ENCODE measurements around the gene ACOT2. TPM values are rescaled to one million over a fixed set of nuclear protein-coding genes. Genes with fewer than 3 reads are reported as not detected.
"Not testable (repeated sequence)": the region's sequence is repeated elsewhere in the genome, so short reads cannot be mapped to it uniquely, and the experiment has no call there.

ACOT2 gene
- total RNA-seq, 3 donors from 2014 or later (not counting 1 experiment from before 2014, with no cell fraction given), result 16.3 to 19.2 (median 17.4) TPM

DNA sequence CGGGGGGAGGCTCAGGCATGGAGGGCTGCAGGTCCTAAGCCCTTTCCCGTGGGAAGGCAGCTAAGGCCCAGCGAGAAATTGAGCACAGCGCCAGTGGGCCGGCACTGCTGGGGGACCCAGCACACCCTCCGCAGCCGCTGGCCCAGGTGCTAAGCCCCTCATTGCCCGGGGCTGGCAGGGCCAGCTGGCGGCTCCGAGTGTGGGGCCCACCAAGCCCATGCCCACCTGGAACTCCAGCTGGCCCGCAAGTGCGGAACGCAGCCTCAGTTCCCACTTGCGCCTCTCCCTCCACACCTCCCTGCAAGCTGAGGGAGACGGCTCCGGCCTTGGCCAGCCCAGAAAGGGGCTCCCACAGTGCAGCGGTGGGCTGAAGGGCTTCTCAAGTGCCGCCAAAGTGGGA, 2.6 kb upstream of the ACOT2 start:
- ATAC-seq; H3K4me3 Mint-ChIP-seq; H3K4me3 ChIP-seq (ENCODE audit: low read length); H3K27ac ChIP-seq (ENCODE audit: low read length); intact Hi-C loops (cut with micrococcal nuclease); H3K27ac Mint-ChIP-seq; H3K9me3 ChIP-seq (ENCODE audit: control insufficient read depth, insufficient read depth, low read length); H3K27me3 ChIP-seq (ENCODE audit: control insufficient read depth, insufficient read depth, low read length); H3K36me3 Mint-ChIP-seq; H3K36me3 ChIP-seq (ENCODE audit: control insufficient read depth, insufficient read depth, low read length); H3K9me3 Mint-ChIP-seq; DNase-seq; H3K27me3 Mint-ChIP-seq (ENCODE audit: low read depth in 2 of 2): not testable (repeated sequence)
- H3K4me1 Mint-ChIP-seq, result peaks cover 29 to 46% of the 10 kb centered on the region in 2 donors
- H3K4me1 ChIP-seq (ENCODE audit: control insufficient read depth, insufficient read depth, low read length), result peaks cover 45% of the 10 kb centered on the region
- 96% methylated on average over 18 of the region's 18 CpGs for WGBS (ENCODE audit: insufficient coverage)

DNA sequence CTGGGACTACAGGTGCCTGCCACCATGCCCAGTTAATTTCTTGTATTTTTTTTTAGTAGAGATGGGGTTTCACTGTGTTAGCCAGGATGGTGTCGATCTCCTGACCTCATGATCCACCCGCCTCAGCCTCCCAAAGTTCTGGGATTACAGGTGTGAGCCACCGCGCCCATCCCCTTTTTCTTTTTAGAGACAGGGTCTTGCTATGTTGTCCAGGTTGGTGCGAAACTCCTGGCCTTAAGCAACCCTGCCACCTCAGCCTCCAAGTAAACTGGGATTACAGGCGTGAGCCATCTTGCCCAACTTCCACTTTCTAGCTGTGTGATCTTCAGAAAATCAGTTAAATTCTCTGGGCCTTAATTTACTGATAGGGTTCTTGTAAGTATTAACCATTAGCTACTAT, 2.1 kb upstream of the ACOT2 start:
- Mint-ChIP-seq H3K4me1 (peaks cover 29 to 46% of the 10 kb centered on the region in 2 donors), H3K27ac (peak overlapping the region; percentile 92 to 94), H3K4me3 (peak overlapping the region; percentile 28)
- over 99% methylated on average over 6 of the region's 6 CpGs for WGBS (ENCODE audit: insufficient coverage)
- DNase-seq; ATAC-seq; H3K9me3 Mint-ChIP-seq; H3K27ac ChIP-seq (ENCODE audit: low read length); H3K36me3 Mint-ChIP-seq; H3K9me3 ChIP-seq (ENCODE audit: control insufficient read depth, insufficient read depth, low read length); intact Hi-C loops (cut with micrococcal nuclease); H3K27me3 ChIP-seq (ENCODE audit: control insufficient read depth, insufficient read depth, low read length); H3K4me3 ChIP-seq (ENCODE audit: low read length); H3K27me3 Mint-ChIP-seq (ENCODE audit: low read depth in 2 of 2); H3K36me3 ChIP-seq (ENCODE audit: control insufficient read depth, insufficient read depth, low read length): not testable (repeated sequence)
- peaks cover 45% of the 10 kb centered on the region for H3K4me1 ChIP-seq (ENCODE audit: control insufficient read depth, insufficient read depth, low read length)

GRCh38 chr14:73567358-73567757, 1.7 kb upstream of the ACOT2 start:
- intact Hi-C loops (cut with micrococcal nuclease), result no loop called here

GRCh38 chr14:73567951-73568885, 795 bp upstream of the ACOT2 start:
- Histone ChIP-seq H3K27me3 (ENCODE audit: control insufficient read depth, insufficient read depth, low read length) (no peaks in the 10 kb centered on the region), H3K9me3 (ENCODE audit: control insufficient read depth, insufficient read depth, low read length) (no peaks in the 10 kb centered on the region), H3K36me3 (ENCODE audit: control insufficient read depth, insufficient read depth, low read length) (no peaks in the 10 kb centered on the region), H3K4me3 (ENCODE audit: low read length) (peak overlapping the region; percentile 66), H3K27ac (ENCODE audit: low read length) (peak overlapping the region; percentile 92), H3K4me1 (ENCODE audit: control insufficient read depth, insufficient read depth, low read length) (peaks cover 45% of the 10 kb centered on the region)
- Mint-ChIP-seq H3K9me3 (no peaks in the 10 kb centered on the region), H3K4me1 (peaks cover 29 to 46% of the 10 kb centered on the region in 2 donors), H3K4me3 (peak overlapping the region; percentile 93), H3K27me3 (ENCODE audit: low read depth in 2 of 2) (no peaks in the 10 kb centered on the region), H3K36me3 (no peaks in the 10 kb centered on the region), H3K27ac (peak overlapping the region; percentile 92 to 94)
- intact Hi-C loops (cut with micrococcal nuclease), result loop anchor here (2.0 kb wide), 1 partner anchor 77 kb away; the partner anchor contains the start of gene RIOX1
- TF ChIP-seq, protein P1, sequence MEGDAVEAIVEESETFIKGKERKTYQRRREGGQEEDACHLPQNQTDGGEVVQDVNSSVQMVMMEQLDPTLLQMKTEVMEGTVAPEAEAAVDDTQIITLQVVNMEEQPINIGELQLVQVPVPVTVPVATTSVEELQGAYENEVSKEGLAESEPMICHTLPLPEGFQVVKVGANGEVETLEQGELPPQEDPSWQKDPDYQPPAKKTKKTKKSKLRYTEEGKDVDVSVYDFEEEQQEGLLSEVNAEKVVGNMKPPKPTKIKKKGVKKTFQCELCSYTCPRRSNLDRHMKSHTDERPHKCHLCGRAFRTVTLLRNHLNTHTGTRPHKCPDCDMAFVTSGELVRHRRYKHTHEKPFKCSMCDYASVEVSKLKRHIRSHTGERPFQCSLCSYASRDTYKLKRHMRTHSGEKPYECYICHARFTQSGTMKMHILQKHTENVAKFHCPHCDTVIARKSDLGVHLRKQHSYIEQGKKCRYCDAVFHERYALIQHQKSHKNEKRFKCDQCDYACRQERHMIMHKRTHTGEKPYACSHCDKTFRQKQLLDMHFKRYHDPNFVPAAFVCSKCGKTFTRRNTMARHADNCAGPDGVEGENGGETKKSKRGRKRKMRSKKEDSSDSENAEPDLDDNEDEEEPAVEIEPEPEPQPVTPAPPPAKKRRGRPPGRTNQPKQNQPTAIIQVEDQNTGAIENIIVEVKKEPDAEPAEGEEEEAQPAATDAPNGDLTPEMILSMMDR (IDR thresholded peaks at IDR 0.05), result no peak
- ATAC-seq (no peak), DNase-seq (peak in 1 of 2 donors; percentile 45)
- WGBS (ENCODE audit: insufficient coverage), result 88% methylated on average over 14 of the region's 16 CpGs

More at GRCh38 chr14:73567358-73567757, 1.7 kb upstream of the ACOT2 start:
- Histone ChIP-seq H3K27me3 (ENCODE audit: control insufficient read depth, insufficient read depth, low read length) (no peaks in the 10 kb centered on the region), H3K4me1 (ENCODE audit: control insufficient read depth, insufficient read depth, low read length) (peaks cover 45% of the 10 kb centered on the region), H3K27ac (ENCODE audit: low read length) (no peak overlapping the region), H3K9me3 (ENCODE audit: control insufficient read depth, insufficient read depth, low read length) (no peaks in the 10 kb centered on the region), H3K36me3 (ENCODE audit: control insufficient read depth, insufficient read depth, low read length) (no peaks in the 10 kb centered on the region), H3K4me3 (ENCODE audit: low read length) (no peak overlapping the region)
- Mint-ChIP-seq H3K36me3 (no peaks in the 10 kb centered on the region), H3K27me3 (ENCODE audit: low read depth in 2 of 2) (no peaks in the 10 kb centered on the region), H3K27ac (peak overlapping the region; percentile 92 to 94), H3K4me3 (no peak overlapping the region), H3K4me1 (peaks cover 29 to 46% of the 10 kb centered on the region in 2 donors), H3K9me3 (no peaks in the 10 kb centered on the region)
- TF ChIP-seq, protein P1 (IDR thresholded peaks at IDR 0.05), result no peak
- ATAC-seq (no peak), DNase-seq (no peak)
- 97% methylated on average over 7 of the region's 7 CpGs for WGBS (ENCODE audit: insufficient coverage)

DNA sequence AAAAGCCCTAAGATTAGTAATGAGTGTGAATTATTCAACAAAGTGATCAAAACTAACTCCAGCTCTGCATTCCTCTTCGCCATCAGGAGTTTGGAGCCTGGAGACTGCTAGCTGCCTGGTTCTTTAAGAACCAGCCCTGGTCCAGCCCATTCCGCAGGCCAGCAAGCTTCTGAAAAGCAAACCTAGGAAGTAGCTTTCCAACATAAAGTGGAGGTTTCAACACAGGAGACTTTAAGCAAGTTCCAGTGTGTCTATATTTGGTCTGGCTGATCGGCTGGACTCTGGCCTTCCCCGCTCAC, 178 bp upstream of the ACOT2 start:
- peaks cover 45% of the 10 kb centered on the region for H3K4me1 ChIP-seq (ENCODE audit: control insufficient read depth, insufficient read depth, low read length)
- peak overlapping the region; percentile 92 to 94 for H3K27ac Mint-ChIP-seq
- not testable (repeated sequence) for ATAC-seq; H3K9me3 ChIP-seq (ENCODE audit: control insufficient read depth, insufficient read depth, low read length); DNase-seq; H3K9me3 Mint-ChIP-seq; H3K27me3 ChIP-seq (ENCODE audit: control insufficient read depth, insufficient read depth, low read length); H3K36me3 Mint-ChIP-seq; H3K36me3 ChIP-seq (ENCODE audit: control insufficient read depth, insufficient read depth, low read length); H3K27me3 Mint-ChIP-seq (ENCODE audit: low read depth in 2 of 2)
- H3K27ac ChIP-seq (ENCODE audit: low read length), result peak overlapping the region; percentile 92
- WGBS (ENCODE audit: insufficient coverage), result 25% methylated on average over 4 of the region's 4 CpGs
- H3K4me3 Mint-ChIP-seq, result peak overlapping the region; percentile 93
- H3K4me3 ChIP-seq (ENCODE audit: low read length), result peak overlapping the region; percentile 66
- H3K4me1 Mint-ChIP-seq, result peaks cover 29 to 46% of the 10 kb centered on the region in 2 donors
- intact Hi-C loops (cut with micrococcal nuclease), result loop anchor here (2.0 kb wide), 1 partner anchor 78 kb away; the partner anchor contains the start of gene RIOX1
